SK-N-SH treated with all-trans-retinoic acid at 6 μM for 48 hours (cell line): Measurements from ENCODE around the gene PMAIP1.

Experiments used
- ATAC-seq: fragments of 200-7000 bp; cut with Tn5 transposase; 3 replicates; pipeline ENCODE4 v1.9.1; 2020; ENCODE audit warnings: mild to moderate bottlenecking, moderate library complexity
- ARNTL ChIP-seq: fragments of 450-650 bp; formaldehyde crosslinking; IDR thresholded peaks from 2 replicates; pipeline ENCODE4 v1.5.0; 2020; ENCODE audit warnings: low read depth, mild to moderate bottlenecking, moderate library complexity, borderline replicate concordance
- BACH2 ChIP-seq: fragments of 250-450 bp; sonication (Bioruptor Pico); IDR thresholded peaks from 2 replicates; pipeline ENCODE4 v1.9.0; 2021; ENCODE audit warnings: mild to moderate bottlenecking, borderline replicate concordance
- ESRRG ChIP-seq: fragments of 250-450 bp; sonication (Bioruptor Pico); IDR thresholded peaks from 2 replicates; pipeline ENCODE4 v1.6.1; 2021; ENCODE audit warnings: mild to moderate bottlenecking
- GLIS3 ChIP-seq: fragments of 250-450 bp; sonication (Bioruptor Pico); IDR thresholded peaks from 2 replicates; pipeline ENCODE4 v1.5.0; 2020; ENCODE audit warnings: mild to moderate bottlenecking, moderate library complexity
- ISL1 ChIP-seq: fragments of 250-450 bp; sonication (Bioruptor Pico); IDR thresholded peaks from 2 replicates; pipeline ENCODE4 v2.1.2; 2022; ENCODE audit warnings: mild to moderate bottlenecking, moderate library complexity
- OSR1 ChIP-seq: fragments of 250-450 bp; sonication (Bioruptor Pico); IDR thresholded peaks from 2 replicates; pipeline ENCODE4 v1.8.0; 2022; ENCODE audit warnings: moderate library complexity, mild to moderate bottlenecking, inconsistent platforms
- PPARA ChIP-seq: fragments of 250-450 bp; sonication (Bioruptor Pico); IDR thresholded peaks from 2 replicates; pipeline ENCODE4 v1.5.0; 2020; ENCODE audit warnings: mild to moderate bottlenecking, borderline replicate concordance
- RARB ChIP-seq: fragments of 250-450 bp; sonication (Bioruptor Pico); IDR thresholded peaks from 2 replicates; pipeline ENCODE4 v1.8.0; 2021; ENCODE audit warnings: mild to moderate bottlenecking, moderate library complexity
- SNAI2 ChIP-seq: fragments of 250-450 bp; sonication (Bioruptor Pico); IDR thresholded peaks from 2 replicates; pipeline ENCODE4 v1.5.0; 2020; ENCODE audit warnings: mild to moderate bottlenecking, moderate library complexity
- TCF4 ChIP-seq: fragments of 250-450 bp; sonication (Bioruptor Pico); IDR thresholded peaks from 2 replicates; pipeline ENCODE4 v1.8.0; 2021; ENCODE audit warnings: mild to moderate bottlenecking, moderate library complexity, borderline replicate concordance
- TOX ChIP-seq: fragments of 250-450 bp; sonication (Bioruptor Pico); IDR thresholded peaks from 2 replicates; pipeline ENCODE4 v1.8.0; 2021; ENCODE audit warnings: mild to moderate bottlenecking, moderate library complexity, borderline replicate concordance
- ZC3H10 ChIP-seq: fragments of 250-450 bp; sonication (Bioruptor Pico); IDR thresholded peaks from 2 replicates; pipeline ENCODE4 v1.5.1; 2021; ENCODE audit warnings: mild to moderate bottlenecking, moderate library complexity
- ZFP30 ChIP-seq: fragments of 450-650 bp; formaldehyde crosslinking; IDR thresholded peaks from 2 replicates; pipeline ENCODE4 v1.5.0; 2022; ENCODE audit warnings: mild to moderate bottlenecking, moderate library complexity
- ZNF565 ChIP-seq: fragments of 450-650 bp; formaldehyde crosslinking; conservative IDR thresholded peaks from 2 replicates; pipeline ENCODE4 v1.5.0; 2020; ENCODE audit warnings: low read depth, mild to moderate bottlenecking, moderate library complexity
- ZNF8 ChIP-seq: fragments of 450-650 bp; formaldehyde crosslinking; IDR thresholded peaks from 2 replicates; pipeline ENCODE4 v1.5.0; 2020; ENCODE audit warnings: mild to moderate bottlenecking, moderate library complexity
- TF ChIP-seq, protein P1 (sequence below): fragments of 250-450 bp; sonication (Bioruptor Pico); IDR thresholded peaks from 2 replicates; pipeline ENCODE4 v1.8.0; 2020; ENCODE audit warnings: mild to moderate bottlenecking, moderate library complexity, borderline replicate concordance
- TF ChIP-seq, protein P2 (sequence below): fragments of 250-450 bp; sonication (Bioruptor Pico); IDR thresholded peaks from 2 replicates; pipeline ENCODE4 v1.5.1; 2021; ENCODE audit warnings: mild to moderate bottlenecking, moderate library complexity
- TF ChIP-seq, protein P3 (sequence below): fragments of 250-450 bp; sonication (Bioruptor Pico); IDR thresholded peaks from 2 replicates; pipeline ENCODE4 v1.5.0; 2020; ENCODE audit warnings: mild to moderate bottlenecking, moderate library complexity
- TF ChIP-seq, protein P4 (sequence below): fragments of 250-450 bp; sonication (Bioruptor Pico); IDR thresholded peaks from 2 replicates; pipeline ENCODE4 v1.5.1; 2020; ENCODE audit warnings: low read depth, mild to moderate bottlenecking, moderate library complexity

Gene PMAIP1

DNA sequence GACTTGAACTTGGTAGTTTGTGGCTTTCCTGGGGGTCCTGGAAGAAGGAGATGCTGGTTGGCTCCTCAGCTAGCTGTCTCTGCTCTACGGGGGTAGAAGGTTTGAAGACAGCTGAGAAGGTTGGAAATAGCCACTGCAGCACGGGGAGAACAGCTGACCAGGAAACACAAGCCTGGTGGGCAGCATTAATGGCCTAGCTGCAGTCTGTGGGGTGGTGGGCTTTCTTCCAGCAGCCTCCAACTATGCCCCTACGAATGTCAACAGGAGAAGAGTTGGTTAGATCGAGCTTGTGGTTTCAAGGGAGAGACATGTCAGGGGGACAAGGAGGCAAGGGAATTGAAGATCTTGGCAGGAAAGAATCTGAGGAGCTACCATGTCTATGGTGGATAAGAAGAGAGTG, 38.9 kb downstream of the PMAIP1 start (continued):
- TF ChIP-seq, protein P1, sequence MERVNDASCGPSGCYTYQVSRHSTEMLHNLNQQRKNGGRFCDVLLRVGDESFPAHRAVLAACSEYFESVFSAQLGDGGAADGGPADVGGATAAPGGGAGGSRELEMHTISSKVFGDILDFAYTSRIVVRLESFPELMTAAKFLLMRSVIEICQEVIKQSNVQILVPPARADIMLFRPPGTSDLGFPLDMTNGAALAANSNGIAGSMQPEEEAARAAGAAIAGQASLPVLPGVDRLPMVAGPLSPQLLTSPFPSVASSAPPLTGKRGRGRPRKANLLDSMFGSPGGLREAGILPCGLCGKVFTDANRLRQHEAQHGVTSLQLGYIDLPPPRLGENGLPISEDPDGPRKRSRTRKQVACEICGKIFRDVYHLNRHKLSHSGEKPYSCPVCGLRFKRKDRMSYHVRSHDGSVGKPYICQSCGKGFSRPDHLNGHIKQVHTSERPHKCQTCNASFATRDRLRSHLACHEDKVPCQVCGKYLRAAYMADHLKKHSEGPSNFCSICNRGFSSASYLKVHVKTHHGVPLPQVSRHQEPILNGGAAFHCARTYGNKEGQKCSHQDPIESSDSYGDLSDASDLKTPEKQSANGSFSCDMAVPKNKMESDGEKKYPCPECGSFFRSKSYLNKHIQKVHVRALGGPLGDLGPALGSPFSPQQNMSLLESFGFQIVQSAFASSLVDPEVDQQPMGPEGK, result no peak
- TF ChIP-seq GLIS3 (no peak), ESRRG (no peak), PPARA (CRISPR knock-in tag) (no peak)
- TF ChIP-seq, protein P2, sequence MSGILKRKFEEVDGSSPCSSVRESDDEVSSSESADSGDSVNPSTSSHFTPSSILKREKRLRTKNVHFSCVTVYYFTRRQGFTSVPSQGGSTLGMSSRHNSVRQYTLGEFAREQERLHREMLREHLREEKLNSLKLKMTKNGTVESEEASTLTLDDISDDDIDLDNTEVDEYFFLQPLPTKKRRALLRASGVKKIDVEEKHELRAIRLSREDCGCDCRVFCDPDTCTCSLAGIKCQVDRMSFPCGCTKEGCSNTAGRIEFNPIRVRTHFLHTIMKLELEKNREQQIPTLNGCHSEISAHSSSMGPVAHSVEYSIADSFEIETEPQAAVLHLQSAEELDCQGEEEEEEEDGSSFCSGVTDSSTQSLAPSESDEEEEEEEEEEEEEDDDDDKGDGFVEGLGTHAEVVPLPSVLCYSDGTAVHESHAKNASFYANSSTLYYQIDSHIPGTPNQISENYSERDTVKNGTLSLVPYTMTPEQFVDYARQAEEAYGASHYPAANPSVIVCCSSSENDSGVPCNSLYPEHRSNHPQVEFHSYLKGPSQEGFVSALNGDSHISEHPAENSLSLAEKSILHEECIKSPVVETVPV (CRISPR knock-in tag), result no peak

DNA sequence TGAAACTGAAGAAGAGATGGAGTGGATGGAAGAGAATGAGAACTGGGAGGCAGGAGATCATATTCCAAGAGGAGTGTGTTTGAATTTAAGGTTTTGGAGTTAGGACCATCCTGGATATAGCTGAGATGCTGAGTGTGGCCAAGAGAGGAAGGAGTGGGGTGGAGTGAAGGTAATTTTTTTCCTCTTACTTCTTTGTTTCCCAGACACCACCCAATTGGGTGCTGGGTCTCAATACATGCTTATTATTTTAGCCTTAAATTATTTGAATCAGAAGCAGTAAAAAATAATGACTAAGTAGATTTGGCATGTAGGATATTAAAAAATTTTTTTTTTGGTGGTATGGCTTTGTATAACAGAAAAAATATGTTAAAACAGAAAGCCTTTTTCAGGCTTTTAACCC, 39.3 kb downstream of the PMAIP1 start:
- no peak for TF ChIP-seq ZNF8 (CRISPR knock-in tag)
- no peak for TF ChIP-seq RARB (CRISPR knock-in tag)
- no peak for TF ChIP-seq ISL1 (CRISPR knock-in tag)
- TF ChIP-seq PPARA (CRISPR knock-in tag), result no peak
- TF ChIP-seq, protein P1, result no peak
- no peak for TF ChIP-seq ZFP30 (CRISPR knock-in tag)
- no peak for TF ChIP-seq SNAI2 (CRISPR knock-in tag)
- TF ChIP-seq ARNTL (CRISPR knock-in tag), result no peak
- TF ChIP-seq ZNF565 (CRISPR knock-in tag), result no peak
- ATAC-seq, result no peak

DNA sequence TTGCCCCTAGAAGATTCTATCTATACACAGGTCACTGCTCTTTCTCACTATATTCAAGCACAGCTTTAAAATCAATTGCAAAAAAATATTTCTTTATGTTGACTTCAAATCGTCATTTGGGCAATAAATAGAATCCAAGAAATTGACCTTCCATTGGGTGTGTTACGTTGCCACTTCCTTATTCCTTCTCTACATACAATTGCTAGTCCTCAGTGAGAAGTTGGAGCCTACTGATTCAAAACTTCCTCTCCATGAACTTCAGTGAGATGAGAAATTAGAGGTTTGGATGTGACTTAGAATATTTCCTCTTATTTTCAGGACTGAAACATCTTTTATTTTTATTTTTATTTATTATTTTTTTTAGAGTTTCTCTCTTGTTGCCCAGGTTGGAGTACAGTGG, 40.3 kb downstream of the PMAIP1 start:
- TF ChIP-seq, protein P3, sequence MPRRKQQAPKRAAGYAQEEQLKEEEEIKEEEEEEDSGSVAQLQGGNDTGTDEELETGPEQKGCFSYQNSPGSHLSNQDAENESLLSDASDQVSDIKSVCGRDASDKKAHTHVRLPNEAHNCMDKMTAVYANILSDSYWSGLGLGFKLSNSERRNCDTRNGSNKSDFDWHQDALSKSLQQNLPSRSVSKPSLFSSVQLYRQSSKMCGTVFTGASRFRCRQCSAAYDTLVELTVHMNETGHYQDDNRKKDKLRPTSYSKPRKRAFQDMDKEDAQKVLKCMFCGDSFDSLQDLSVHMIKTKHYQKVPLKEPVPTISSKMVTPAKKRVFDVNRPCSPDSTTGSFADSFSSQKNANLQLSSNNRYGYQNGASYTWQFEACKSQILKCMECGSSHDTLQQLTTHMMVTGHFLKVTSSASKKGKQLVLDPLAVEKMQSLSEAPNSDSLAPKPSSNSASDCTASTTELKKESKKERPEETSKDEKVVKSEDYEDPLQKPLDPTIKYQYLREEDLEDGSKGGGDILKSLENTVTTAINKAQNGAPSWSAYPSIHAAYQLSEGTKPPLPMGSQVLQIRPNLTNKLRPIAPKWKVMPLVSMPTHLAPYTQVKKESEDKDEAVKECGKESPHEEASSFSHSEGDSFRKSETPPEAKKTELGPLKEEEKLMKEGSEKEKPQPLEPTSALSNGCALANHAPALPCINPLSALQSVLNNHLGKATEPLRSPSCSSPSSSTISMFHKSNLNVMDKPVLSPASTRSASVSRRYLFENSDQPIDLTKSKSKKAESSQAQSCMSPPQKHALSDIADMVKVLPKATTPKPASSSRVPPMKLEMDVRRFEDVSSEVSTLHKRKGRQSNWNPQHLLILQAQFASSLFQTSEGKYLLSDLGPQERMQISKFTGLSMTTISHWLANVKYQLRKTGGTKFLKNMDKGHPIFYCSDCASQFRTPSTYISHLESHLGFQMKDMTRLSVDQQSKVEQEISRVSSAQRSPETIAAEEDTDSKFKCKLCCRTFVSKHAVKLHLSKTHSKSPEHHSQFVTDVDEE (CRISPR knock-in tag), result no peak
- no peak for TF ChIP-seq ISL1 (CRISPR knock-in tag)
- TF ChIP-seq GLIS3, result no peak
- TF ChIP-seq ZNF8 (CRISPR knock-in tag), result no peak
- no peak for TF ChIP-seq ZFP30 (CRISPR knock-in tag)
- TF ChIP-seq ARNTL (CRISPR knock-in tag), result no peak
- TF ChIP-seq PPARA (CRISPR knock-in tag), result no peak
- no peak for TF ChIP-seq TCF4 (CRISPR knock-in tag)
- TF ChIP-seq ZC3H10 (CRISPR knock-in tag), result no peak
- no peak for TF ChIP-seq OSR1 (CRISPR knock-in tag)
- TF ChIP-seq TOX (CRISPR knock-in tag), result no peak
- ATAC-seq, result no peak

DNA sequence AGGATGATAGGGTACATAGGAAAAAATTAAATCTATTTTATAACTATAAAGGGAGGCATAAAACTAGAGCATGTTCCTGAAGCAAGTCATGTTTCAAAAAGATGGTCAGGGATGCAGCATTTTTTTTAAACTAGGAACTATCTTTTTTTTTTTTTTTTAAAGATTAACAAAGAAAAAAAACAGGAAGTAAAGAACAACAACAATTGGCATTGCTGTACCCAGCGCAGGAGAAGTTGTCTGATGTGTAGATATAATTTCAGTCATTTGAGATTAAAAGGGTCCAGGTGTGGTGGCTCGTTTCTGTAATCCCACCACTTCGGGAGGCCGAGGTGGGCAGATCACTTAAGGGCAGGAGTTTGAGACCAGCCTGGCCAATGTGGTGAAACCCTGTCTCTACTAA, 41.5 kb downstream of the PMAIP1 start:
- ATAC-seq, result no peak
- no peak for TF ChIP-seq ZFP30 (CRISPR knock-in tag)
- TF ChIP-seq, protein P4, sequence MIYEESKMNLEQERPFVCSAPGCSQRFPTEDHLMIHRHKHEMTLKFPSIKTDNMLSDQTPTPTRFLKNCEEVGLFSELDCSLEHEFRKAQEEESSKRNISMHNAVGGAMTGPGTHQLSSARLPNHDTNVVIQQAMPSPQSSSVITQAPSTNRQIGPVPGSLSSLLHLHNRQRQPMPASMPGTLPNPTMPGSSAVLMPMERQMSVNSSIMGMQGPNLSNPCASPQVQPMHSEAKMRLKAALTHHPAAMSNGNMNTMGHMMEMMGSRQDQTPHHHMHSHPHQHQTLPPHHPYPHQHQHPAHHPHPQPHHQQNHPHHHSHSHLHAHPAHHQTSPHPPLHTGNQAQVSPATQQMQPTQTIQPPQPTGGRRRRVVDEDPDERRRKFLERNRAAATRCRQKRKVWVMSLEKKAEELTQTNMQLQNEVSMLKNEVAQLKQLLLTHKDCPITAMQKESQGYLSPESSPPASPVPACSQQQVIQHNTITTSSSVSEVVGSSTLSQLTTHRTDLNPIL (CRISPR knock-in tag), result no peak
- TF ChIP-seq, protein P2 (CRISPR knock-in tag), result no peak
- TF ChIP-seq PPARA (CRISPR knock-in tag), result no peak
- TF ChIP-seq ZNF565 (CRISPR knock-in tag), result no peak
- TF ChIP-seq TCF4 (CRISPR knock-in tag), result no peak
- TF ChIP-seq RARB (CRISPR knock-in tag), result no peak
- no peak for TF ChIP-seq BACH2 (CRISPR knock-in tag)
- TF ChIP-seq OSR1 (CRISPR knock-in tag), result no peak
